ENCODE measurements around the gene SMURF1.

SMURF1 gene

GRCh38 chr7:99021941-99022560, 121.9 kb downstream of the SMURF1 start:
- no peak for DNase-seq

DNA sequence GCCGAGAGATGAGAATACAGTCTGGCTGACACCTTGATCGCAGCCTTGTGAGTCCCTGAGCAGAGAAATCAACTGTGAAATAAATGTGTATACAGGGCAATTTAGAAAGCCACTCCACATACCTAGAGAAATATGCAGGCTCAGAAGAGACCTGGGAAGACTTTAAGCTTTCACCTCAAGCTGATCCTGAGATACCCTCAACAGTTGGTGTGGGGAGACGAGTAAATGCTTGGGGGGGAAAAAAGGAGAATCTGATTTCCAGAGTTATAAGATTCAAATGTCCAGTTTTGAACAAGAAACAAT, 123.5 kb downstream of the SMURF1 start:
- DNase-seq = no peak

DNA sequence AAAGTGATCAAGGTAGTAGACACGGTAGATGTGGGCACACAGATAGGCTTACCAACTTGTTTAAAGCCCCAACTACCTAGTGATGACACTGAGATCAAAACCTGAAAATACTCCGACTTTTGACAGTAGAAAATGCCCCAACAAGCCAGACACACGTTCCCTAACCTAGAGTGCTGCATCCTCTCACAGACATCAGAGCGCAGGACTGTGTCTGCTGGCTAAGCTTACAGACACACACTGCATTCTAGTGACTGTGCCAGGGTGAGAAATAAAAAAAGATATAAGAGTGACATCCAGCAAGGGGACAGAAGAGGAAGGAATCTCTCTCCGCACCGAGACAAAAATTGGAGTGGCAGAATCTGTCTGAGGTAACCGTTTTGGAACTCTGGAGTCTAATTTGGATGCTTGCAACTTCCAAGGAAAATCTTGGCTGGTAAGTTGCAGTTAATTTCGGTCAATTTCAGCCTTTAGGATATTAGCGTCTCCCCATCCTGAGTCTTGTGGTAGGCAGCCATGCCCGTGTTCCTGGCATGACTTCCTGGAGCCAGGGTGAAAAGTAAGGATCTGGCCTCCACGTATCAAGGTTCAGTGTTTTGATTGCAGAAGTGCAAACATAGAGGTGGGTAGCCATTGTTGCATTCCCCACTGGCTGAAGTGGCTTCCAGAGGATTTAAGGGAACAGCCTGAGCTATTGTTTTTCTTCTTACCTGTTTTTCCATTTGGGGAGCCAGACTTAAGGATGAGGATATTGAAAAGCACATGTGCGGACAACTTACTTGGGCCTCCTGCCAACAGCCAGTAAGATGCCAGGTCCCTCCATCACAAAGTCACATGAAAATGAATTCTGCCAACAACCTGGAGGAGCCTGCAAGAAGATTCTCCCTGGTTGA, 124.1 kb downstream of the SMURF1 start:
- no peak for DNase-seq

DNA sequence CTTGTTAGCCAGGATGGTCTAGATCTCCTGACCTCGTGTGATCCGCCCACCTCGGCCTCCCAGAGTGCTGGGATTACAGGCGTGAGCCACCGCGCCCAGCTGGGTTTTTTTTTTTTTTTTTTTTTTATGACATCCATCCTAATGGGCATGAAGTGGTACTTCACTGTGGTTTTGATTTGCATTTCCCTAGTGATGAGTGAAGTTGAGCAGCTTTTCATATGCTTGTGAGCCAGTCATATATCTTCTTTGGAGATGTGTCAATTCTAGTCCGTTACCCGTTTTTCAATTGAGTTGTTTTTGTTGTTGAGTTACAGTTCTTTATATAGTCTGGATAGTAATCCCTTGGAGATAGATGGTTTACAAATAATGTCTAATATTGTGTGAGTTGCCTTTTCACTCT, 127.7 kb downstream of the SMURF1 start:
- DNase-seq = no peak

- DNase-seq = no peak
Measured at GRCh38 chr7:99014113-99014985, 129.6 kb downstream of the SMURF1 start.

GRCh38 chr7:99013266-99014112, 130.4 kb downstream of the SMURF1 start:
- no peak for DNase-seq

- DNase-seq = no peak
Measured at GRCh38 chr7:99012722-99013121, 131.2 kb downstream of the SMURF1 start.

DNA sequence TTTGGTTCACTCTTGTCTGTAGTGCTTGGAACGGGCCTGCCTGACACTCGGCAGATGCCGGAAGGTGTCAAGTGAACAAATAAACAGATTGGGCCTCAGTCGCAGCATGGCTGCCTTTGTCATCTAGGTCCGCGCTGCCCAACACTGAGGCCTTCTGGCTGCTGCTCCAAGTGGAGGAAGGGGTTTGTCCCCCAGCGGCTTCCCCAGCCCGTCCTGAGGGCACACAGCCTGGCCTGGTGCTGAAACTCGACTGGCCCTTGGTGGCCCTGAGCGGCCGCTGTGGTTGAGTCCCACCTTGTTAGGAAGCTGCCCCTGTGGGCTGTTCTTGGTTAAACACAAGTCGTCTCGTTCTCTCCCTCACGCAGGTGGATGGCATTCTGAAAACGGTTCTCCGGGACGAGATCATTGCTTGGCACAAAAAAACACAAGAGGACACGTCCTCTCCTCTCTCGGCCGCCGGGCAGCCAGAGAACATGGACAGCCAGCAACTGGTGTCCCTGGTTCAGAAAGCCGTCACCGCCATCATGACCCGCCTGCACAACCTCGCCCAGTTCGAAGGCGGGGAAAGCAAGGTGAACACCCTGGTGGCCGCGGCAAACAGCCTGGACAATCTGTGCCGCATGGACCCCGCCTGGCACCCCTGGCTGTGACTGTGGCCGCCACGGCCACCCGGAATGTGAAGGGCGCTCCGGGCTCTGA, 132.1 kb downstream of the SMURF1 start:
- no peak for DNase-seq

GRCh38 chr7:99011341-99011705, 132.6 kb downstream of the SMURF1 start:
- no peak for DNase-seq

- no peak for DNase-seq
Measured at GRCh38 chr7:99010281-99010680, 133.6 kb downstream of the SMURF1 start.

DNA sequence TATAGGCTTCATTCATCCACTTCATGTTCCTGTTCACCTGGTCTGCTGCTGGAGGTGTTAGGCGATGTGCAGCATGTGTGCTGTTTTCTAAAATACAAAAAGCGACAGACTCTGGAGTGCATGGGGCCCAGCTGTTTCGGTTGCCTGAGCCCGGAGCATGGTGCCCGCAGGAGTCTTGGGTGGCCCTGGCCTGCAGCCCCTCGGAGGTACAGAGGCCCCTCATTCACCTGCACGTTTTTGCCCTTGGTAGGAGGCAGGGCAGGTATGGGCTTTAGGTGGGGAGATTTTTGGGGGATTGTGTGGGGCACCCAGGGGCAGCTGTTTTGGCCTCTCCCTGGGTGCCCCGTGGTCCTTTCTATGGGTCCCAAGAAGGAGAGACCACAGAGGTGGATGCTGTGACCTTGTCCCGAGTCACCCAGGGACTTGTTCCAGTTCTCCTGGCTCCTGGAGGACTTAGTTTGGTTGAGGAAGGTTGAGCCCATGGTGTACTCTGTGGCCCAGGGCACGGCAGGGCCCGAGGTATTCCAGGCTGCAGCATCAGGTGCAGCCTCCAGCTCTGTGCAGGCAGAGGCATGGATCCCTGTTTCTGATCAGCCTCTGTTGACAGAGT, 134.9 kb downstream of the SMURF1 start:
- no peak for DNase-seq

GRCh38 chr7:99008181-99008631, 135.7 kb downstream of the SMURF1 start:
- DNase-seq = no peak

GRCh38 chr7:99006739-99007424, 137.0 kb downstream of the SMURF1 start:
- no peak for DNase-seq

GRCh38 chr7:99005776-99006175, 138.1 kb downstream of the SMURF1 start:
- DNase-seq = no peak

GRCh38 chr7:99004781-99005500, 139.0 kb downstream of the SMURF1 start:
- no peak for DNase-seq

DNA sequence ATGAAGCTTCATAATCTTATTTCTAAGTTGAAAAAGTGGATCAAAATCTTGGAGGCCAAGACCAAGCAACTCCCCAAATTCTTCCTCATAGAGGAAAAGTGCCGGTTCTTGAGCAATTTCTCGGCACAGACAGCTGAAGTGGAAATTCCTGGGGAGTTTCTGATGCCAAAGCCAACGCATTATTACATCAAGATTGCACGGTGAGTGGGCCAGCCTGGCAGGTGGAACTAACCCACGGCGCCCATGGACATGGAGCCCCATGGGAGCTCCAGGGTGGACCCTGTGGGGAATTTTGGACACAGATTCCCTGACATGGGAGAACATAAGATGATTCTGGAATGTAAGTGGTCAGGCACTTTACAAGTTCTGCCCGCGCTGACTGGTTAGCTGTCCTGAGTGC, 139.7 kb downstream of the SMURF1 start:
- no peak for DNase-seq

DNA sequence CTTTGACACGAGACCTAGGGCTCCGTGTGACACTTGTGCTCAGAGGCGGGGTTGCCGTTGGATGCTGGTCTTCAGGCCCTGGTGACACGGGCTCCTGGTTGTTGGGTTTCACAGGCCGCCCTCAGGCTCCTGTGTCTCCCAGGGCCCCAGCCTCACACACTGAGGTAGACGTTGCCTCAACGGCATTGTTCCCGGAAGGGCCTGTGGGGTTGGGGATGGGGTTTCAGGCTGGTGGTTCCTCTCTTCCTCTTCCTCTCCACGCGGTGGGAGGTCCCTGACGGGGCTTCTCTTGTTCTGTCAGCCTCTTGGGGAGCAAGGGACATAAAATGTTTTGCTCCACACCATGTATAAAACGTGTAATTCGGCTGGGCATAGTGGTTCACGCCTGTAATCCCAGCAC, 140.5 kb downstream of the SMURF1 start:
- DNase-seq = no peak

- no peak for DNase-seq
Measured at GRCh38 chr7:99002827-99003212, 141.1 kb downstream of the SMURF1 start.

- DNase-seq = no peak
Measured at GRCh38 chr7:99002148-99002826, 141.6 kb downstream of the SMURF1 start.
